GM03348 (cell line): Measurements from ENCODE around the gene MORN5.

Source experiments
- DNase-seq: peaks from one replicate; pipeline ENCODE4 v3.0.0; 2012; ENCODE audit warnings: low spot score

Gene MORN5

GRCh38 chr9:122143876-122144405 is 15.8 kb upstream of the MORN5 start:
- no peak for DNase-seq

DNA sequence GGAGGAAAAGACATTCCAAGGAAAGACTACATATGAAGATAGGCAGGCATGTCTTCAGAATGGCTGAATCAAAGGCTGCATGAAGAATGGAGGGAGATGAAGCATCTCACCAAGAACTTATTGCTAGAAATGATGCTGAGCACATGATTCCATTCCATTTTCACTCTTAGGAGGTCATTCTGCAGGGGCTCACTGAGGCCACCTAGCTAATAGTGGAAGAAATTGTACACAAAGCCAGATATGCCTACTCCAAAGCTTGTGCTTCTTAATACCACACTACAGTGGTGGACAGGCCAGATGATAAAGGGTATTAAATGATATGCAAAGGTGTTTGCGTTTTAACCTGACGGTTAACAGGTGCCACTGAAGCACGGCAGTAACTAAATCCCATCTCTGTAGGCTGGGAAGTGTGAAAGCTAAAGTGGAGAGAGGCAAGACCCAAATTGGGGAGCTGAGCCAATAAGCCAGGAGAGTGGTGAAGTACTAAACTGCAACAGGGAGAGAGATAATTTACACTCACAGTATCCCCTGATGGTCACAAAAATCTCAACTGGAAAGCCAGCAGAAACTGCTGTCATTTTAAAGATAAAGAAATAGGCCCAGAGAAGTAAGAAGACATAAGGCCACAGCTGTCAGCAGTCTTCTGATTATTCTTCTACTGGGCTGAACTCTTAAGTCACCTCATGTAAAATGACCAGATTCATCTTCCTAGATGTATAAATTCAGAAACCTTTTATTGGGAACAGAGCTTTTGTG is 14.7 kb upstream of the MORN5 start:
- no peak for DNase-seq

GRCh38 chr9:122145592-122145863 is 14.2 kb upstream of the MORN5 start:
- DNase-seq, result no peak

DNA sequence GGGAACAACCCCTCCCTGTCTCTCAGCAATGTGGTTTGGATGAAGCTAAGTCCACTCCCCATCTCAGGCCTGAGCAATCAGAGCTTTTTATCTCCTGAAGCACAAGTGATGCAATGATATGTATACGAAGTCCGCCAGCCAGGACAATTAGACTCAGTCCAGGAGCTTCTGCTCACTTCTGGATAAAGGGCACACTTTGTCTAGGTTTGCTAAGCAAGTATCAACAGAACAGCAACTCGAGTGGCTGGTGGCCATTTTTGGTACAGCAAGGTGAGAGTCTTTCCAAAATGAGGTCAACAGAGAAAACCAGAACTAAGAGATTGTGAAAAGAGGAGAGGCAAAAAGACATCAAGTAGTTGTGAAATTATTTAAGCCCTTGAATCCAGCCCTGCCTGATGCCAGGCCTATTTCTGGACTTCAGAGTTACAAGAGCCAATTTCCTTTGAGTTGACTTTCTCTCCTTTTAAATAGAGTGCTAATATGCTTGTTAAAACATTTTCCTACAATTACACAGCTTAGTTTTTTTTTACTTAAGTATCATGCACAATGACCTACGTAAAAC is 8.4 kb upstream of the MORN5 start:
- DNase-seq, result no peak

DNA sequence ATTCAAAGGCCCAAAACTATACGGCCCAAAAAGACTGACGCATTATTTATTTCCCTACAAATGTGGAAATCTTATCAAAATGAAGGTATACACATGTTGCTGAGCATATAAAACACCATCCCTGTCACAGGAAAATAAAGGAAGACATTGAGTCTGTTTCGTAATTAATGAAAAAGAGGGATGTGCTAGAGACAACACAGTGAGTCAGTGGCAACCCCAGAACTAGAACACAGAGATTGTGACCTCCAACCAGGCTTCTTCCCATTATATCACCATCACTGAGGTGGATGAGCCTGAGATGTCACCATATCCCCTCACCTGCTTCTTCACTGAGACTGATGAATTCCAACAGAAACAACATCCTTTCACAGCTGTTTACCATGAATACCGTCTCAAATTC is 3.9 kb upstream of the MORN5 start:
- no peak for DNase-seq

- DNase-seq, result peak; percentile 46
Measured at GRCh38 chr9:122158202-122158601, 1.5 kb upstream of the MORN5 start.

DNA sequence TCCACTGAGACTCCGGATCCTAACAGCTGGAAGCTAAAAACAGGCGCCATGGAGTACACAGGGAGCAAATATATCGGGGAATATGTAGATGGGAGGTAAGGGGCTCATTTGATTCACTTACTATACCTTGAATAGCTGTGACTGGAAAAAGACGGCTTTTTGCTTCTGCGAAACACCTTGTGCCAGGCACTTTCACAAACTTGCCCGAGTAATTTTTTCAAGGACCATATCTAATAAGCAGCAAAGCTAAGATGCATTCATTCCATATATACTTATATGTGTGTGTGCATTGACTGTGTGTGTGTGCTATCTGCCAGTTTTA is 178 bp downstream of the MORN5 start:
- DNase-seq, result no peak

- no peak for DNase-seq
Measured at GRCh38 chr9:122162415-122162814, 2.7 kb downstream of the MORN5 start.

DNA sequence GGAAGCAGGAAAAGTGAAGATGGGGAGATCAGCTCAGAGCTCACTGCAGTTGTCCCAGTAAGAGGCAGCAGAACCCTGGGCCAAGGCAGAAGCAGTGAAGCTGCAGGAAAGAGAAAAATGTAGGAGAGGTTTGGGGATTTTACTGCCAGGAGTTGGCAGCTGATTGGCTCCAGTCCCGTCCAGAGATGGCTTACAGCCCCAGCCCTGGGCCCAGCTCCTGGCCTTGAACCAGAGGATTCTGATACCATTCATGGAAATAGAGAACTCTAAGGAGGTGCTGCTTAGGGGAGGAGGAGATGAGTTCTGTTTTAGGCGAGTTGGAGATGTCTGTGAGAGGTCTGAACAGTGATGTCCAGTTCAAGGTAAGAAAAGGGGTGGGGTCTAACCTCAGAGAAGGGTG is 4.6 kb downstream of the MORN5 start:
- no peak for DNase-seq

- no peak for DNase-seq
Measured at GRCh38 chr9:122168356-122168755, 8.6 kb downstream of the MORN5 start.

- DNase-seq, result no peak
Measured at GRCh38 chr9:122172131-122172530, 12.4 kb downstream of the MORN5 start.

DNA sequence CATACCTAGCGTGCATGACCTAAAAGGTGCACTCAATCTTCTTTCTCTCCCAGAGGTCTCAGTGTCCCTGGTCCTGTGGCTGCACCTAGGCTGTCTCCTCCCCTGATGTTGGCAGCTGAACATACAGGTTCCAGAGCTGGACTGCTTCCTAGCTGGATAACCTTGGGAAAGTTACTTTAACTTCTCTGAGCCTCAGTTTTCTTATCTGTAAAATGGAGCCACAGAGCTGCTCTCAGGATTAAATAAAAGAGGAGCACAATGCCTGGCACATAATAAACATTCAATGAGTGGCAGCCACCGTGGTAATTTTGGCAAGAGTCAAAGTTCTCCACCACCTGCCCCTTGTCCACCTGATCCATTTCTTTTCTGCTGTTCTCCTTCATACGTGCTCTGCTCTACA is 14.0 kb downstream of the MORN5 start:
- no peak for DNase-seq

DNA sequence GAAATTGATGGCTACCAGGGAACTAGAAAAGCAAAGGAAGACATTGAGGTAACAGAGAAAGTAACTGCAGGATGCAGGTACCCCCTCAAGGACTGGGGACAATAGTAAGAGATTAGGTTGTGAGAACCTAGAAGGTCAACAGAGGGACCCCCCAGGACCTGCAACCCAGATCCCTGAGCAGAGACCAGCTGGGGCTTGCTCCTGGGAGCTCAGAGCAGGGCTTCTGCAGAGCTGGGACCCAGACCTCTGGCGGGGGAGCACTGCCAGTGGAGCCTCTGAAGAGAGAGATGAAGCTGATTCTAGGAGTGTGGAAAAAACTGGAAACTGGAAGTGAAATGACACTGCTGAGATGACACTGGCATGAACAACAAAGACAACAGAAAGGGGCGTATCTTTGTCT is 17.2 kb downstream of the MORN5 start:
- DNase-seq, result no peak

DNA sequence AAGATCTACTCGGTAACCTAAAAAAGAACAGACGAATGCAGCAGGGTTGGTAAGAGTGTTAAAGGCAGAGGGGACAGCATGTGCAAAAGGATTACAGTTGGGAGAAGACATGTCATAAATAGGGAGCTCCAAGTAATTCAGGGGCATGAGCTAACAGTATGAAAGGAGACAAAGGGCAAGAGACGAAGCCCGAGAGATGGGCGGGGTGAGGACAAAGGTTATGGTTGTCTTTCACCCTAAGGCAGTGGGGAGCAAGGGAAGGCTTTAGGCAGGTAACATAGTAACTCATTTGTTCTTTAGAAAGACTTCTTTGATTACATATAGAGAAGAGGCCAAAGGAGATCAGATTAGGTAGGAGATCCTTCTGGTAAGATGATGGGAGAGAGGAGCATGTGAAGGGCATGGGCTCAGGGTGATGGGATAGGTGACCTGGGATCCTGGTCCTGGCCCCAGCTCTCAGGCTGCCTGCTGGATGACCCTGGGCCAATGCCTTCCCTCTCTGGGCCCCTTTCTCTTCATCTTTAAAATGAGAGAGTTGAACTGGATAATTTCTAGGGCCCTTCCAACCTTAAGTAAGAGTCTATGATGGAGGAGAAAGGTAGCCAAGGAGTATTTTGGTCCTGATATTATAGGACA is 19.5 kb downstream of the MORN5 start:
- DNase-seq, result no peak

DNA sequence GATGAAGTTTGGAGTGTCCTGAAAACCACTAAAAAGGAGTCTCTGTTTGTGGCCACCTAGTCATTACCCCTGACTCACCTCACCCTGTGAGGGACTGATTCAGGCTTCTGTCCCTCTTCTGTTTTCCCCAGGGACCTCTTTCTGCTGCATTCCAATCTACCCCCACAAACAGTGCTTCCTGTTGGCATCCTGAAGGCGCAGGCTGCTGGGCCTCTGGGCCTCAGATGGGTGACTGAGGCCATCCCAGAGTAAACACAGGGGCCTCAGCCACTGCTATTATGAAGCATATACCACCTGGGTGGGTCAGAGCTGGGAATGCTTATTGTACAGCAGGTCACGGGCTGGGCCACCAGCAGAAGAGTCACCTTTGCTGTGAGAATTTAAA is 20.0 kb downstream of the MORN5 start:
- peak; percentile 39 for DNase-seq

GRCh38 chr9:122180633-122181032 is 20.9 kb downstream of the MORN5 start:
- peak; percentile 65 for DNase-seq

- DNase-seq, result no peak
Measured at GRCh38 chr9:122183501-122183900, 23.8 kb downstream of the MORN5 start.

DNA sequence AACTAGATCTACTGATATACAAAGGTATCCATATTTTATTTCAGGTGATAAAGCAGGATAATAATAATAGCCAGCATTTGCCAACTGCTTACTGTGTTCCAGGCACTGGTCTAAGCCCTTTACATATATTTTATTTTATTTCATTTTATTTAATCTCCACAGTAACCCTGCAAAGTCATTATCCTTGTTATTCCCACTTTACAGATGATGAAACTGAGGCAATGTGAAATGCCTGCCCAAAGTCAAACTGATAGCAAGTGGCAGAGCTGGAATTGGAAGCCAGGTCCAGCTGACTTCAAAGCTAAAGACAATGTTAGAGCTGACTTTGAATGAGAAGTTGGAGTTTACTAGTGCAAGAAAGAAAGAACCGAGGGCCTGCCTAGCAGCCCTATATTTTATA is 24.8 kb downstream of the MORN5 start:
- no peak for DNase-seq

- no peak for DNase-seq
Measured at GRCh38 chr9:122186301-122186700, 26.6 kb downstream of the MORN5 start.

DNA sequence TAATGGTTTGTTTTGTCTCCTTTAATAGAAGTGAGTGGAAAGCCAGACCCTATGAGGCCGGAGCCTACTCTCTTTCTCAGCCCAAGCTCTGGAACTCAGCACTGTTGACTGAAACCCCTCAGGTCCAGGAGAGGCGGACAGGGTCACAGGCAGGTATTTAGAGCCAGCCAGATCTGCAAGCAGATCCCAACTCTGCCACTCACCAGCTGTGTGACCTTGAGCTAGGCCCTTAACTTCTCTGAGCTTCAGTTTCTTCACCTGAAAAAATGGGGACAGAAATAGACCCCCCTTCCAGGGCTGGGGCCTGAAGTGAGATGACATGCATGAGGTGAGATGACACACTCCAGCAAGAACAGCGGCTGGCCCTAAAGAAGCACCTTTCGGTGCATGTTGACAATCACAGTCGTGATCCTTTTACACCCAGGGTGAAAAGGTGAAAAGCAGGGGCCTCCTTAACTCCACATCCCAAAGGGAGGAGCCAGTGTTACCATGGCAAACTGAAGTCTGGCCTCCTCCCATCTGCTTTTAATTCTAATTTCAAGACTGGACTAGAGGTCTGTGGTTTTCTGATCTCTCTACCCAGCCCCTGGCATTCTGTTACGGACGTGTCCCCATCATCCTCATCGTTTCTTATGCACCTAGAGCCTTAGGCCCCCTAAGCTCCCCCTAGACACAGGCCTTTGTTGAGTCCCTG is 27.2 kb downstream of the MORN5 start:
- no peak for DNase-seq

DNA sequence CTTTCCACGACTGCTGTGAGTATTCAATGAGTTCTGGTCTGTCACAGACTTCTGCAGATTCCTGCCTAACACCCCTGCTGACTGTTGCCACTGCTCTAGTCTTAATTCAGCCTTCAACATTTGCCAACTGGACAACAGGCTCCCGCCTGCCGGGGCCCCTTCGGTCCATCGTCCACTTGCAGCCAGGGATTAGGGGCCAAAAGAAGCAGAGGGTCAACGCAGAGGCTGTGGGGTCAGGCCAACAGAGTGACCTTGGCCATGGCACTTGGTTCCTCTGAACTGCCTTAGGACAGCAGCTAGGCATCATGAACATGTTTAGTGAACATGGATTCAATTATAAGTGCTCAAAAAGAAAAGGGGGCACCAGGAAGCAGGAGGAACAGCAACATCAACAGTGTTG is 28.7 kb downstream of the MORN5 start:
- no peak for DNase-seq

DNA sequence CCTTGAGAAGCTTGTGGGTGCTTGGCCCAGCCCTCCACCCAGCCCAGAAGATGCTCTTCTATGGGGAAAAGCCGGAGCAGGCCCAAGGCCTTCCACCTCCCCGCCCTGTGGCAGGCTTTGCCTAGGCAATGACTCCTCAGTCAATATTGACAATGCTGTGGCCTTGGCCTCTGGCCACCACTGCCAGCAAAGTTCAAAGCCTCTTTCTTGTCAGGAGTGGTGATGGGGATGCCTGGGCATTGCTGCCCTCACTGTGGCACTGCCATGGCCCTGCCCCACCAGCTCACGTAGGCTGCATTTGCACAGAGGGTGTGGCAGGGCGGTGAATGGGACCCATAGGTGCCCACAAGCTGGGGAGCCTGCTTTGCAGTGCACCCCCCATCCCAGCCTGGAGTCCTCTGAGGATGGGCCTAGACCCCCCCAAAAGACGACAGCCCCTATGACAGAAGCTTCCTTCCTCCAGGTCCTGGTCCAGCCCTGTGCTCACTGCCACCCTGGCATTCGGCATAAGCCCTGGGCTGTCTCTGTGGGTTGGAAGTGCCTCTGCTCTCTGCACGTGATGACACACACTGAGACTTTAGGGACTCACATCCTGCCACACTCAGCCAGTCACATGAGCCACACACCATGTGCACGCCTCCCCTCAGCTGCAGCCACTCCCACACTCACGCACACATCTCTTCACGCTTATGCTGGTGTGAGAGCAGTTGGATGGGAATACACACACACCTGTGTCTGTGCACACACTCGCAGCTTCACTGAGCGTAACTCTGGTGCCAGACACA is 31.1 kb downstream of the MORN5 start:
- DNase-seq, result peak; percentile 44
